ENCODE data around the gene JOSD1. TPM values are rescaled to one million over a fixed set of nuclear protein-coding genes. Genes with fewer than 3 reads are reported as not detected.
A peak's percentile ranks its signal among the peaks of the same experiment; 100 is the strongest.

The JOSD1 gene
- total RNA-seq, 2 experiments from 2014 or later: 303 to 307 TPM

DNA sequence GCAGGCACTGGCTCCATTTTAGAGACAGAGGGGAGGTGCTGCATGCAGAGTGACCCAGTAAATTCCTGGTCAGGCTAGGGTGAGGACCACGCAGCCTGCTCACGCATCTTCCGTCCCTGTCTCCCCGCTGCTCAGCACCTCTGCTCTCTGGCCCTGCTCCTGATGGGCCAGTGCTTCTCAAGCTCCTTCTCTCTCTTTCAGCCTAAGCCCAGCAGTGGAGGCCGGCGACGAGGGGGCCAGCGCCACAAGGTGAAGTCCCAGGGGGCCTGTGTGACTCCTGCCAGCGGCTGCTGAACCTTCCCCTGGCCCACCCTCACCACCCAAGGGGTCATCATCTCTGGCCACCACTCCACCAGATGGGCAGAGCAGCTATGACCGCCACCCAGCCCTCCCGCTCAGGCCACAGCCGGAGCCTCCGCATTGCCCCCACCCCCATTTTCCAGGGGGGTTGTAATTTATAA lies 29.7 kb upstream of the JOSD1 start:
- ChIA-PET CTCF (no interaction called here), POLR2A (interaction anchor here (1.7 to 21.7 kb wide), 7 partner anchors 8 to 113 kb away, joined by 5 to 752 read pairs (median 19); partner anchors contain the start of genes GTPBP1, NPTXR, SUN2 and TOMM22)
- Mint-ChIP-seq H3K4me1 (ENCODE audit: low read depth) (peaks cover 43% of the 10 kb centered on the region), H3K27me3 (no peaks in the 10 kb centered on the region), H3K27ac (peak overlapping the region; percentile 88), H3K4me3 (no peak overlapping the region), H3K9me3 (no peaks in the 10 kb centered on the region), H3K36me3 (ENCODE audit: low read depth) (peaks cover 97% of the 10 kb centered on the region)
- Histone ChIP-seq H3K4me1 (ENCODE audit: insufficient read depth, low read length) (peaks cover 30% of the 10 kb centered on the region), H3K27ac (ENCODE audit: low read depth in 1 of 2, low read length in 2 of 2) (no peak overlapping the region), H3K9me3 (ENCODE audit: control insufficient read depth in 1 of 2, insufficient read depth in 1 of 2, low read length in 2 of 2) (no peaks in the 10 kb centered on the region), H3K27me3 (ENCODE audit: control insufficient read depth in 1 of 2, insufficient read depth in 2 of 2, low read length in 2 of 2) (no peaks in the 10 kb centered on the region), H3K4me3 (ENCODE audit: low read length) (no peak overlapping the region), H3K36me3 (ENCODE audit: insufficient read depth, low read length) (peaks cover 75% of the 10 kb centered on the region)
- ATAC-seq (ENCODE audit: poor library complexity) (no peak), DNase-seq (no peak)
- intact Hi-C loops (cut with DNase I, micrococcal nuclease): loop anchor here in 1 of 2 experiments (5.0 kb wide), 1 partner anchor 112 kb away; the partner anchor contains the start of gene NPTXR
- no peak for TF ChIP-seq CTCF (IDR thresholded peaks at IDR 0.05)

DNA sequence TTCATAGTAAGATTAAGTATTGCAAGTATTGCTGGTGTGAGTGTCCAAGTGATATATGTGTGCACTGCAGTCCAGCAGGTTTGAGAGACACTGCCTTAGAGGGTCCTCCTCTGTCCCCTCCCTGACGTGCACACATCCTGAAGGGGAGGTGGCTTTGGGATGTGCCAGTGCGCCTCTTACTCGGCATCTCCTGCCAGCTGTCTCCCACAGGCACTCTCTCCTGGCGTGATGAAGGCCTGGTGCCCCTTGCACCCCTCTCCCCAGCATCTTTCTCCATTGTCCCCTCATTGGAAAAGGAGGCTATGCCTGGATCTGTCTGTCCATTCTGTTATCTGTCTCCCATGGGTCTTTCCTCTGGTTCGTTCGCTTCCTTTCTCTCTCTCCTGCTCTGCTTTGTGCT lies 29.2 kb upstream of the JOSD1 start:
- DNase-seq (no peak), ATAC-seq (ENCODE audit: poor library complexity) (no peak)
- Histone ChIP-seq H3K4me1 (ENCODE audit: insufficient read depth, low read length) (peaks cover 28% of the 10 kb centered on the region), H3K4me3 (ENCODE audit: low read length) (no peak overlapping the region), H3K9me3 (ENCODE audit: control insufficient read depth in 1 of 2, insufficient read depth in 1 of 2, low read length in 2 of 2) (no peaks in the 10 kb centered on the region), H3K27ac (ENCODE audit: low read depth in 1 of 2, low read length in 2 of 2) (no peak overlapping the region), H3K27me3 (ENCODE audit: control insufficient read depth in 1 of 2, insufficient read depth in 2 of 2, low read length in 2 of 2) (no peaks in the 10 kb centered on the region), H3K36me3 (ENCODE audit: insufficient read depth, low read length) (peaks cover 76% of the 10 kb centered on the region)
- no peaks in the 10 kb centered on the region for H3K9me3 Mint-ChIP-seq
- H3K36me3 Mint-ChIP-seq (ENCODE audit: low read depth): peaks cover 97% of the 10 kb centered on the region
- TF ChIP-seq CTCF (IDR thresholded peaks at IDR 0.05): no peak
- no peak overlapping the region for H3K4me3 Mint-ChIP-seq
- intact Hi-C loops (cut with DNase I, micrococcal nuclease): loop anchor here in 1 of 2 experiments (5.0 kb wide), 1 partner anchor 112 kb away; the partner anchor contains the start of gene NPTXR
- peaks cover 44% of the 10 kb centered on the region for H3K4me1 Mint-ChIP-seq (ENCODE audit: low read depth)
- CTCF ChIA-PET: no interaction called here
- peak overlapping the region; percentile 88 for H3K27ac Mint-ChIP-seq
- H3K27me3 Mint-ChIP-seq: no peaks in the 10 kb centered on the region
- POLR2A ChIA-PET: interaction anchor here (0.9 to 21.7 kb wide), 6 partner anchors 10 to 114 kb away, joined by 3 to 752 read pairs (median 22); partner anchors contain the start of genes GTPBP1, NPTXR, SUN2 and TOMM22

DNA sequence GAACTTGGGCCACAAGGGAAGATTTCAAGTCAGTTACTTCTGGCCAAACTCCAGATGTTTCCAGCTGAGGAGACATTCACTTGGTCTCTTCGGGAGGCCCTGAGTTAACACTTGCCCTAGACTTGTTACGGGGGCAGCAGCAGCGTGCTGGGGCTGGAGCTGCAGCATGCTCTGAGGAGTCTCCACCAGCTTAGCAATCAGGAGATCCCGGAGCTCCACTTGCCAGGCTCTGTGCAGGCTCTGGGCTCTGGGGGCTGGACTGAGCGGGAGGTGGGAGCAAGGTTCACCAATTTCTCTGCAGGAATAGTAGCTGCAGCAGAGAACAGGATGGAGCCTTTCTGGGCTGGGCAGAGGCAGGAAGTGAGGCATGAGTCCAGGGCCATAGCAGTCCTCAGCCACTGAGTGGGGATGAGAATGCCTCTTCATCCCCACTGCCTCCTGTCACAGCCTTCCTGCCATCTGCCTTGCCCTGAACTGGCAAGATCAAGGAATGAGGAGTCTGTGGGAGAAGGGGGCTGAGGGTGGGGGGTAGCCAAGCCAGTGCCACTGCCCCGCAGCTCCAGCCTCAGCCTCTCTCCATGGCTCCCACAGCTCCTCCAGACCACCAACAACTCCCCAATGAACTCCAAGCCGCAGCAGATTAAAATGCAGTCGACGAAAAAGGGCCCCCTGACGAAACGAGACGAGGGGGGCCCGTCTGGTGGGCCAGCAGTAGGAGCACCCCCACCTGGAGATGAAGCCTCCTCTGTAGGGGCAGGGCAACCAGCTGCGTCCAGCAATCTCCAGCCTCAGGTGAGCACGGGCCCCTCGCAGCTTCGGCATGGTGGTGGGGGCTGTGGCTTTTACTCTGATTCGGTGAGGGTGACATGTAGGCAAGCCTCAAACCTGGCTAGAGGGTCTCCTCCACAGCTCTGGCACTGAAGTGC lies 28.4 kb upstream of the JOSD1 start:
- H3K9me3 Mint-ChIP-seq: no peaks in the 10 kb centered on the region
- H3K27ac ChIP-seq (ENCODE audit: low read depth in 1 of 2, low read length in 2 of 2): no peak overlapping the region
- H3K27ac Mint-ChIP-seq: peak overlapping the region; percentile 88
- intact Hi-C loops (cut with DNase I, micrococcal nuclease): no loop called here
- H3K36me3 ChIP-seq (ENCODE audit: insufficient read depth, low read length): peaks cover 84% of the 10 kb centered on the region
- POLR2A ChIA-PET: interaction anchor here (0.6 to 21.7 kb wide), 4 partner anchors 20 to 47 kb away, joined by 3 to 752 read pairs (median 4); partner anchors contain the start of genes SUN2 and TOMM22
- H3K27me3 Mint-ChIP-seq: no peaks in the 10 kb centered on the region
- no peak overlapping the region for H3K4me3 Mint-ChIP-seq
- CTCF ChIA-PET: no interaction called here
- H3K36me3 Mint-ChIP-seq (ENCODE audit: low read depth): peaks cover 97% of the 10 kb centered on the region
- ATAC-seq (ENCODE audit: poor library complexity): no peak
- H3K9me3 ChIP-seq (ENCODE audit: control insufficient read depth in 1 of 2, insufficient read depth in 1 of 2, low read length in 2 of 2): no peaks in the 10 kb centered on the region
- H3K27me3 ChIP-seq (ENCODE audit: control insufficient read depth in 1 of 2, insufficient read depth in 2 of 2, low read length in 2 of 2): no peaks in the 10 kb centered on the region
- peaks cover 28% of the 10 kb centered on the region for H3K4me1 ChIP-seq (ENCODE audit: insufficient read depth, low read length)
- TF ChIP-seq CTCF (IDR thresholded peaks at IDR 0.05): no peak
- peaks cover 40% of the 10 kb centered on the region for H3K4me1 Mint-ChIP-seq (ENCODE audit: low read depth)
- no peak for DNase-seq
- no peak overlapping the region for H3K4me3 ChIP-seq (ENCODE audit: low read length)

All from CD4-positive, alpha-beta T cell (primary cell).